Common myeloid progenitor, CD34-positive (primary cell): ENCODE results near the gene TMCO4.

Source experiments
- CTCF ChIA-PET: fragments of 350-600 bp; sonication (Branson Sonifier 250); formaldehyde crosslinking; loops from one replicate; lab custom pipeline; 2021; ENCODE audit warnings: antibody characterized with exemption; lab: Charles Lee
- POLR2A ChIA-PET: fragments of 350-600 bp; sonication (Branson Sonifier 250); formaldehyde crosslinking; loops from one replicate; lab custom pipeline; 2021; ENCODE audit warnings: antibody characterized with exemption; lab: Charles Lee
- DNase-seq, 3 donors: peaks; one replicate each; pipeline versions ENCODE4 v3.0.0 to v3.0.0-alpha.2; 2013
- H3K27ac ChIP-seq, 2 experiments: 1 replicate in 1 of 2; 2 replicates in 1 of 2; pipeline ENCODE4 v1.7.0; 2013; ENCODE audit warnings: inconsistent platforms in 2 of 2, low read length in 2 of 2, mild to moderate bottlenecking in 2 of 2, low read depth in 1 of 2, moderate library complexity in 1 of 2; ENCODE audit not compliant: severe bottlenecking in 2 of 2, insufficient read depth in 1 of 2, poor library complexity in 1 of 2
- H3K27me3 ChIP-seq, 5 experiments: replicated peaks in 2 of 5; 1 replicate in 3 of 5; 2 replicates in 2 of 5; pipeline versions ENCODE4 v1.6.1 to v1.7.0; 2013; ENCODE audit warnings: low read length in 4 of 5, mild to moderate bottlenecking in 2 of 5, moderate library complexity in 2 of 5, inconsistent platforms in 1 of 5; ENCODE audit not compliant: insufficient read depth in 5 of 5, control insufficient read depth in 4 of 5
- H3K36me3 ChIP-seq, 4 experiments: 1 replicate in 2 of 4; 2 replicates in 2 of 4; pipeline versions ENCODE4 v1.6.1 to v1.7.0; 2013; ENCODE audit warnings: low read length in 3 of 4, control low read depth in 1 of 4, mild to moderate bottlenecking in 1 of 4; ENCODE audit not compliant: control insufficient read depth in 4 of 4, insufficient read depth in 4 of 4
- H3K4me1 ChIP-seq, 4 experiments: 1 replicate in 3 of 4; 2 replicates in 1 of 4; pipeline versions ENCODE4 v1.6.1 to v1.7.1; 2013; ENCODE audit warnings: low read length in 3 of 4, mild to moderate bottlenecking in 3 of 4, control low read depth in 1 of 4, inconsistent platforms in 1 of 4, moderate library complexity in 1 of 4; ENCODE audit not compliant: control insufficient read depth in 4 of 4, insufficient read depth in 4 of 4; ENCODE audit errors: control extremely low read depth in 1 of 4
- H3K4me3 ChIP-seq, 7 experiments: 1 replicate in 4 of 7; 2 replicates in 3 of 7; pipeline versions ENCODE4 v1.5.1 to v1.7.0; 2013; ENCODE audit warnings: mild to moderate bottlenecking in 7 of 7, low read length in 6 of 7, moderate library complexity in 6 of 7, inconsistent platforms in 2 of 7, low read depth in 2 of 7, control low read depth in 1 of 7; ENCODE audit not compliant: insufficient read depth in 4 of 7, control insufficient read depth in 1 of 7; ENCODE audit errors: extremely low read depth in 1 of 7
- H3K9me3 ChIP-seq, 5 experiments: 1 replicate in 4 of 5; 2 replicates in 1 of 5; pipeline versions ENCODE4 v1.6.1 to v1.7.1; 2013; ENCODE audit warnings: low read length in 4 of 5, mild to moderate bottlenecking in 2 of 5, inconsistent platforms in 1 of 5, low read depth in 1 of 5, moderate library complexity in 1 of 5; ENCODE audit not compliant: control insufficient read depth in 4 of 5, insufficient read depth in 2 of 5; ENCODE audit errors: control extremely low read depth in 1 of 5
- WGBS: methylation state at CpG from one replicate; pipeline ENCODE4 v1.1.5; 2013; ENCODE audit not compliant: insufficient coverage; 5-methylcytosine and 5-hydroxymethylcytosine counted together

The TMCO4 gene

GRCh38 chr1:19734472-19734999, 65.2 kb downstream of the TMCO4 start:
- ChIA-PET CTCF (no interaction called here), POLR2A (no interaction called here)

GRCh38 chr1:19734056-19734455, 65.7 kb downstream of the TMCO4 start:
- CTCF ChIA-PET, result no interaction called here
- H3K27ac ChIP-seq, result no peak overlapping the region
- H3K36me3 ChIP-seq, result peaks cover 0 to 56% (median 8%) of the 10 kb centered on the region in 4 experiments
- no peak for DNase-seq
- H3K27me3 ChIP-seq, result no peaks in the 10 kb centered on the region
- WGBS, result 100% methylated on average over 4 of the region's 8 CpGs
- no peaks in the 10 kb centered on the region for H3K4me1 ChIP-seq
- POLR2A ChIA-PET, result no interaction called here
- peaks cover 0 to 12% (median 0%) of the 10 kb centered on the region in 5 experiments for H3K9me3 ChIP-seq
- H3K4me3 ChIP-seq, result no peak overlapping the region

More at GRCh38 chr1:19734472-19734999, 65.2 kb downstream of the TMCO4 start:
- H3K36me3 ChIP-seq, result peaks cover 0 to 61% (median 10%) of the 10 kb centered on the region in 4 experiments
- no peaks in the 10 kb centered on the region for H3K27me3 ChIP-seq
- WGBS, result 100% methylated on average over 4 of the region's 8 CpGs
- no peak for DNase-seq
- H3K4me1 ChIP-seq, result no peaks in the 10 kb centered on the region
- H3K4me3 ChIP-seq, result no peak overlapping the region
- no peak overlapping the region for H3K27ac ChIP-seq
- peaks cover 0 to 14% (median under 1%) of the 10 kb centered on the region in 5 experiments for H3K9me3 ChIP-seq

GRCh38 chr1:19733615-19734014, 66.1 kb downstream of the TMCO4 start:
- ChIA-PET POLR2A (no interaction called here), CTCF (no interaction called here)
- WGBS, result 100% methylated on average over 2 of the region's 5 CpGs
- DNase-seq, result no peak
- Histone ChIP-seq H3K27ac (no peak overlapping the region), H3K4me1 (no peaks in the 10 kb centered on the region), H3K27me3 (no peaks in the 10 kb centered on the region), H3K4me3 (no peak overlapping the region), H3K9me3 (peaks cover 0 to 7% (median 0%) of the 10 kb centered on the region in 5 experiments), H3K36me3 (peaks cover 0 to 54% (median 8%) of the 10 kb centered on the region in 4 experiments)

- ChIA-PET POLR2A (no interaction called here), CTCF (no interaction called here)
- H3K36me3 ChIP-seq, result peaks cover 0 to 53% (median 13%) of the 10 kb centered on the region in 4 experiments
- DNase-seq, result no peak
- H3K9me3 ChIP-seq, result peaks cover 0 to 7% (median 0%) of the 10 kb centered on the region in 5 experiments
- 93% methylated on average over 5 of the region's 8 CpGs for WGBS
- no peaks in the 10 kb centered on the region for H3K27me3 ChIP-seq
- no peak overlapping the region for H3K4me3 ChIP-seq
- no peak overlapping the region for H3K27ac ChIP-seq
- H3K4me1 ChIP-seq, result no peaks in the 10 kb centered on the region
Observed at GRCh38 chr1:19731311-19731821, 68.3 kb downstream of the TMCO4 start.

- CTCF ChIA-PET, result no interaction called here
- POLR2A ChIA-PET, result no interaction called here
- no peak for DNase-seq
- H3K36me3 ChIP-seq, result peaks cover 0 to 55% (median 13%) of the 10 kb centered on the region in 4 experiments
- H3K4me3 ChIP-seq, result no peak overlapping the region
- no peak overlapping the region for H3K27ac ChIP-seq
- 97% methylated on average over 3 of the region's 3 CpGs for WGBS
- peaks cover 0 to 7% (median 0%) of the 10 kb centered on the region in 5 experiments for H3K9me3 ChIP-seq
- H3K27me3 ChIP-seq, result no peaks in the 10 kb centered on the region
- no peaks in the 10 kb centered on the region for H3K4me1 ChIP-seq
Observed at GRCh38 chr1:19730793-19731192, 68.9 kb downstream of the TMCO4 start.

- Histone ChIP-seq H3K4me1 (no peaks in the 10 kb centered on the region), H3K27ac (no peak overlapping the region), H3K9me3 (peaks cover 0 to 7% (median 0%) of the 10 kb centered on the region in 5 experiments), H3K27me3 (no peaks in the 10 kb centered on the region), H3K4me3 (no peak overlapping the region), H3K36me3 (peaks cover 0 to 58% (median 13%) of the 10 kb centered on the region in 4 experiments)
- POLR2A ChIA-PET, result no interaction called here
- no peak for DNase-seq
- 92% methylated on average over 3 of the region's 3 CpGs for WGBS
- CTCF ChIA-PET, result no interaction called here
Observed at GRCh38 chr1:19730232-19730631, 69.5 kb downstream of the TMCO4 start.

GRCh38 chr1:19728413-19729145, 71.1 kb downstream of the TMCO4 start:
- H3K36me3 ChIP-seq, result peaks cover 0 to 50% (median 13%) of the 10 kb centered on the region in 4 experiments
- no peak for DNase-seq
- no peaks in the 10 kb centered on the region for H3K4me1 ChIP-seq
- H3K27ac ChIP-seq, result no peak overlapping the region
- H3K9me3 ChIP-seq, result peaks cover 0 to 7% (median 0%) of the 10 kb centered on the region in 5 experiments
- WGBS, result 92% methylated on average over 5 of the region's 5 CpGs
- H3K27me3 ChIP-seq, result no peaks in the 10 kb centered on the region
- ChIA-PET POLR2A (no interaction called here), CTCF (interaction anchor here (0.8 to 2.0 kb wide), 2 partner anchors 9 to 24 kb away, joined by 4 read pairs; no protein-coding TSS in a partner anchor)
- no peak overlapping the region for H3K4me3 ChIP-seq
